GM12872 (cell line): ENCODE data around the gene DHRS13.

Experiments used
- TF ChIP-seq, protein P1 (sequence below): IDR thresholded peaks from 3 replicates; pipeline ENCODE4 v1.5.1; 2011; ENCODE audit warnings: low read depth, mild to moderate bottlenecking, low read length, moderate library complexity; ENCODE audit not compliant: insufficient read depth

The DHRS13 gene

DNA sequence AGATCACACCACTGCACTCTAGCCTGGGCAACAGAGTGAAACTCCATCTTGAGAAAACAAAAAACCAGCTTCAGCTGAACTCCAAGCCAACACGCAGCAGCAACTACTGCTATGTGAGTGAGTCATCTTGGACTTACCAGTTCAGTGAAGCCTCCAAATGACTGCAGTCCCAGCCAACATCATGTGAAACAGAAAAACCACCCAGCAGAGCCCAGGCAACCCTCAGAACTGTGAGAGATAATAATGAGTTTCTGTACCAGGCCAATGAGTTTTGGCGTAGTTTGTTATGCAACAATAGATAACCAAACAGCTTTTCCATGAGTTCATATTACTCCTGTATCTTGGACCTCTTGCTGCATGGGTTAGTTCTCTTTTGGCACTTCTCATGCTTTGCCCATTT lies 25.2 kb upstream of the DHRS13 start:
- TF ChIP-seq, protein P1, sequence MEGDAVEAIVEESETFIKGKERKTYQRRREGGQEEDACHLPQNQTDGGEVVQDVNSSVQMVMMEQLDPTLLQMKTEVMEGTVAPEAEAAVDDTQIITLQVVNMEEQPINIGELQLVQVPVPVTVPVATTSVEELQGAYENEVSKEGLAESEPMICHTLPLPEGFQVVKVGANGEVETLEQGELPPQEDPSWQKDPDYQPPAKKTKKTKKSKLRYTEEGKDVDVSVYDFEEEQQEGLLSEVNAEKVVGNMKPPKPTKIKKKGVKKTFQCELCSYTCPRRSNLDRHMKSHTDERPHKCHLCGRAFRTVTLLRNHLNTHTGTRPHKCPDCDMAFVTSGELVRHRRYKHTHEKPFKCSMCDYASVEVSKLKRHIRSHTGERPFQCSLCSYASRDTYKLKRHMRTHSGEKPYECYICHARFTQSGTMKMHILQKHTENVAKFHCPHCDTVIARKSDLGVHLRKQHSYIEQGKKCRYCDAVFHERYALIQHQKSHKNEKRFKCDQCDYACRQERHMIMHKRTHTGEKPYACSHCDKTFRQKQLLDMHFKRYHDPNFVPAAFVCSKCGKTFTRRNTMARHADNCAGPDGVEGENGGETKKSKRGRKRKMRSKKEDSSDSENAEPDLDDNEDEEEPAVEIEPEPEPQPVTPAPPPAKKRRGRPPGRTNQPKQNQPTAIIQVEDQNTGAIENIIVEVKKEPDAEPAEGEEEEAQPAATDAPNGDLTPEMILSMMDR: no peak

DNA sequence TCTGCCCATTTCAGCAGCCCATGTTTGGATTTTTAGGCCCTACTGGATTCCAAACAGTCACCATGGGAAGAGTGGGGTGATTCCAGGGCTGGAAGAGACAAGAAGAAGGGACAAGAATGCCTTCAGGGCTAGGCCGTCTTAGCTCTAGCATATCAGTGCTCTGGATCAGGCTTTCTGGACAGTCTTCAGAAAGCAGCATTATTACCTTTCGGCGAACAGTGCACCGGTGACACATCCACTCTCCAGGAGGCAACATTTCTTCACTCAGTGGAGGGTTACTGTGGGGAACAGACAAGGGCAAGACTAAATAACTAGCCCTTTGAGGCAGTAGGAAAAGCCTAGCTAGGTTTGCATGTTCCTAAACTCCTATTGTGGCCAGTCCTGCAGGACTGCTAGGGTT lies 23.9 kb upstream of the DHRS13 start:
- TF ChIP-seq, protein P1: no peak

- TF ChIP-seq, protein P1: no peak
Observed at GRCh38 chr17:28926366-28926765, 23.5 kb upstream of the DHRS13 start.

- TF ChIP-seq, protein P1: no peak
Observed at GRCh38 chr17:28925912-28926365, 23.1 kb upstream of the DHRS13 start.

- TF ChIP-seq, protein P1: no peak
Observed at GRCh38 chr17:28920201-28920600, 17.3 kb upstream of the DHRS13 start.

- TF ChIP-seq, protein P1: no peak
Observed at GRCh38 chr17:28918295-28918694, 15.4 kb upstream of the DHRS13 start.

DNA sequence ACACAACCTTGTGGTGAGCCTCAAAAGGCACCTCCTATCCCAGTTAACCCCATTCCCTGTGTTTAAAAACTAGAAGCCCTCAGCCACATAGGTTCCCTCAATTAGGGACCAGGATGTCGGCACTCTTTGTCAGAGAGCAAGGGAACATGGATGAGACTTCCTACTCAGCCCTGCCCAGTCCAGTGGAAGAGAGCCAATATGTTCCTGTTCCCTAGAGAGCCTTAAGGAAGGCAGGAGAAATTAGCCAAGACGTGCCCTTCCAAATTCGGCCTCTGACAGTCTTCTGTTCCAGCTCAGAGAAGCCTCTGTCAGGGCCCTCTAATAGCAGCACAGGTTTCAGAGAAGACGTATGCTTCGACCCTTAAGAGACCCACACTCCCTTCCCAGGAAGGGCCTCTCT lies 14.6 kb upstream of the DHRS13 start:
- TF ChIP-seq, protein P1: no peak

DNA sequence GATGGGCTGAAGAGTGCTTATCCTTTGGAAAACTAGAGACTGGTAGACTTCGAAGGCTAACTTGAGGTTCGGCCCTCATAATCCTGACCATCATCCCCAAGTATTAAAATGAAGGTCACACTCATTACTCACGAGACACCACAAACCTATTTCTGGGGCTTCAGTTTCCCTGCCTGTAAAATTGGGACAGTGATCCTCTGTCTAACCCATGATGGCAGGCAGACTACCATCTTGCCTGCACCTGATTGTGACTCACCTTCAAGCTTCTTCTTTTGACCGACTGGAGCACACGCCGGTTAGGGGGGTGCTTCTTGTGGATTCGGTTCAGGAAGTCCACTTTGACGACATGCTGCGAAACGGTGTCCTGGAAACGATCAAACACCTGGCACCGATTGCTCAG lies 14.2 kb upstream of the DHRS13 start:
- TF ChIP-seq, protein P1: no peak
